ENCODE measurements around the gene CHRNA10.
"Not testable (repeated sequence)": the region's sequence is repeated elsewhere in the genome, so short reads cannot be mapped to it uniquely, and the experiment has no call there.

The CHRNA10 gene

DNA sequence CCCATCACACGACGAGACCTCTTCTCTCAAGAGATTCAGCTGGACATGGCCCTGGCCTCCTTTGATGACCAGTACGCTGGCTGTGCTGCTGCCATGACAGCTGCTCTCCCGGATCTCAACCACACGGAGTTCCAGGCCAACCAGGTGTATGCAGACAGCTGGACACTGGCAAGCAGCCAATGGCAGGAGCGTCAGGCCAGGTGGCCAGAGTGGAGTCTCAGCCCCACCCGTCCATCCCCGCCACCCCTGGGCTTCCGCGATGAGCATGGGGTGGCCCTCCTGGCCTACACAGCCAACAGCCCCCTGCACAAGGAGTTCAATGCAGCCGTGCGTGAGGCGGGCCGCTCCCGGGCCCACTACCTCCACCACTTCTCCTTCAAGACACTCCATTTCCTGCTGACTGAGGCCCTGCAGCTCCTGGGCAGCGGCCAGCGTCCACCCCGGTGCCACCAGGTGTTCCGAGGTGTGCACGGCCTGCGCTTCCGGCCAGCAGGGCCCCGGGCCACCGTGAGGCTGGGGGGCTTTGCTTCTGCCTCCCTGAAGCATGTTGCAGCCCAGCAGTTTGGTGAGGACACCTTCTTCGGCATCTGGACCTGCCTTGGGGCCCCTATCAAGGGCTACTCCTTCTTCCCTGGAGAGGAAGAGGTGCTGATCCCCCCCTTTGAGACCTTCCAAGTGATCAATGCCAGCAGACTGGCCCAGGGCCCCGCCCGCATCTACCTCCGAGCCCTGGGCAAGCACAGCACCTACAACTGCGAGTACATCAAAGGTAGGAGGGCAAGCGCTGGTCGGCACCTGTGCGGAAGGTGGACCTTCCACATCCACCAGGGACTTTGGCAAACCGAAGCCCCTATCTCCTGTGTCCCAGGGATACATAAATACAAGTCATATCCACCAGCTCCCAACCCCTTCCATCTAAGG is 11.3 kb downstream of the CHRNA10 start:
- no peak for DNase-seq (ENCODE audit: low spot score)
- TF ChIP-seq CTCF (IDR thresholded peaks at IDR 0.05; ENCODE audit: extremely low read depth, insufficient read depth, missing control alignments) = no peak
- in situ Hi-C loops (cut with MboI; ENCODE audit: low pct_unique_long_range_greater_than_20kb, low sequenced_read_pairs, unreplicated experiment) = no loop called here

GRCh38 chr11:3658252-3658651 is 12.9 kb downstream of the CHRNA10 start:
- no peak for TF ChIP-seq CTCF (IDR thresholded peaks at IDR 0.05; ENCODE audit: extremely low read depth, insufficient read depth, missing control alignments)
- in situ Hi-C loops (cut with MboI; ENCODE audit: low pct_unique_long_range_greater_than_20kb, low sequenced_read_pairs, unreplicated experiment) = no loop called here
- no peak for DNase-seq (ENCODE audit: low spot score)

GRCh38 chr11:3657331-3657730 is 13.9 kb downstream of the CHRNA10 start:
- DNase-seq (ENCODE audit: low spot score); in situ Hi-C loops (cut with MboI; ENCODE audit: low pct_unique_long_range_greater_than_20kb, low sequenced_read_pairs, unreplicated experiment): not testable (repeated sequence)

DNA sequence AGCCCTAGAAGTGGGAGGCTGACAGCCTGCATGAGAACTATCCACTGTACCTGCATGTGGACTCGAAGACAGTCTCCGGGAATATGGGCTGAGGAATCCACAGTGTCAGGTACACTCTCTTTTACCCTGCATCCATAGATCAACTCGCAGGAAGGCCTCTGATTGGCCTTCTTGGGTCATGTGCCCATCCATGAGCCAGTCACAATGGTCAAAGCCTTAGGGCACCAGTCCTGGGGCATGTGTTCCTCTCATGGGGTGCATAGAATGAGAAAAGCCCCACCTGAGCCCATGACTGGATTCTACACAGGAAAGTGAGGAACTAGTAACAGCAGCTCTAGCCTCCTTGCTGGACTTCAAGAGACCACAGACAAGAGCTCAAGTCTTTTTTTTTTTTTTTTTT is 15.6 kb downstream of the CHRNA10 start:
- no peak for DNase-seq (ENCODE audit: low spot score)
- in situ Hi-C loops (cut with MboI; ENCODE audit: low pct_unique_long_range_greater_than_20kb, low sequenced_read_pairs, unreplicated experiment) = no loop called here
- no peak for TF ChIP-seq CTCF (IDR thresholded peaks at IDR 0.05; ENCODE audit: extremely low read depth, insufficient read depth, missing control alignments)

- in situ Hi-C loops (cut with MboI; ENCODE audit: low pct_unique_long_range_greater_than_20kb, low sequenced_read_pairs, unreplicated experiment) = not testable (repeated sequence)
Measured at GRCh38 chr11:3652514-3652913, 18.7 kb downstream of the CHRNA10 start.

DNA sequence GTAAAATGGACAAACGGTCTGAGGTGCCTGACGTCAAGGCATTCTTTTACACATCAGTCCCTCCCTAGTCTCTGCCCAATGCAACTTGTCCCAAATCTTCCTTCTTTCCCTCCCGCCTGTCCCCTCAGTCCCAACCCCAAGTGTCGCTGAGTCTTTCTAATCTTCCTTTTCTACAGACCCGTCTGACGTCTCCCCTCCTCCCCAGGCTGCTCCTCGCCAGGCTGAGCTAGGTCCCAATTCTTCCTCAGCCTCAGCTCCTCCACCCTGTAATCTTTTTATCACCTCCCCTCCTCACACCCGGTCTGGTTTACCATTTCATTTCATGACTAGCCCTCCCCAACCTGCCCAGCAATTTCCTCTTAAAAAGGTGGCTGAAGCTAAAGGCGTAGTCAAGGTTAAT is 21.8 kb downstream of the CHRNA10 start:
- in situ Hi-C loops (cut with MboI; ENCODE audit: low pct_unique_long_range_greater_than_20kb, low sequenced_read_pairs, unreplicated experiment); DNase-seq (ENCODE audit: low spot score): not testable (repeated sequence)

More at GRCh38 chr11:3652514-3652913, 18.7 kb downstream of the CHRNA10 start:
- DNase-seq (ENCODE audit: low spot score) = not testable (repeated sequence)

- in situ Hi-C loops (cut with MboI; ENCODE audit: low pct_unique_long_range_greater_than_20kb, low sequenced_read_pairs, unreplicated experiment); DNase-seq (ENCODE audit: low spot score): not testable (repeated sequence)
Measured at GRCh38 chr11:3648843-3649242, 22.3 kb downstream of the CHRNA10 start.

- in situ Hi-C loops (cut with MboI; ENCODE audit: low pct_unique_long_range_greater_than_20kb, low sequenced_read_pairs, unreplicated experiment) = no loop called here
- DNase-seq (ENCODE audit: low spot score) = no peak
Measured at GRCh38 chr11:3645552-3645951, 25.6 kb downstream of the CHRNA10 start.

More at GRCh38 chr11:3645552-3645951, 25.6 kb downstream of the CHRNA10 start:
- TF ChIP-seq CTCF (IDR thresholded peaks at IDR 0.05; ENCODE audit: extremely low read depth, insufficient read depth, missing control alignments) = no peak

Measured in GM13977 (cell line).